Measurements from ENCODE around the gene DNAI1. TPM values are rescaled to one million over a fixed set of nuclear protein-coding genes. Genes with fewer than 3 reads are reported as not detected.
A peak's percentile ranks its signal among the peaks of the same experiment; 100 is the strongest.

DNAI1 gene
- total RNA-seq, 1 donor from 2014 or later: 0.52 TPM

- no peak overlapping the region for H2AFZ ChIP-seq (replicated peaks)
- H3F3A ChIP-seq (ENCODE audit: low read depth): peaks cover 11% of the 10 kb centered on the region
- H3K27ac Mint-ChIP-seq: no peak overlapping the region
- H3K36me3 Mint-ChIP-seq: peaks cover 24% of the 10 kb centered on the region
- no peaks in the 10 kb centered on the region for H3K9me3 Mint-ChIP-seq
- H3K4me3 Mint-ChIP-seq: peak overlapping the region; percentile 7
- H3K27ac ChIP-seq: no peak overlapping the region
- no peak for DNase-seq (ENCODE audit: low spot score)
- H3K4me1 ChIP-seq: peaks cover 30% of the 10 kb centered on the region
- no peak overlapping the region for H3K4me3 ChIP-seq
- no peak overlapping the region for H3K9ac ChIP-seq
- H3K27me3 ChIP-seq: no peaks in the 10 kb centered on the region
- no peaks in the 10 kb centered on the region for H3K79me2 ChIP-seq (ENCODE audit: low read depth)
- no peaks in the 10 kb centered on the region for H3K36me3 ChIP-seq
- H3K27me3 Mint-ChIP-seq (ENCODE audit: insufficient read depth, low read depth): peaks cover 8% of the 10 kb centered on the region
- no peaks in the 10 kb centered on the region for H4K20me1 ChIP-seq (ENCODE audit: low read depth)
- no peak overlapping the region for H3K4me2 ChIP-seq
- peaks cover 46% of the 10 kb centered on the region for H3K4me1 Mint-ChIP-seq
- TF ChIP-seq EZH2phosphoT487 (IDR thresholded peaks at IDR 0.05) (no peak), EZH2 (IDR thresholded peaks at IDR 0.05) (no peak), CTCF (IDR thresholded peaks at IDR 0.05) (no peak)
- no peaks in the 10 kb centered on the region for H3K9me3 ChIP-seq (ENCODE audit: low read depth)
Observed at GRCh38 chr9:34555936-34556525, 97.4 kb downstream of the DNAI1 start.

GRCh38 chr9:34556949-34557348 is 98.3 kb downstream of the DNAI1 start:
- Histone ChIP-seq H3K4me3 (no peak overlapping the region), H3K9ac (no peak overlapping the region), H4K20me1 (ENCODE audit: low read depth) (no peaks in the 10 kb centered on the region), H3K4me2 (no peak overlapping the region), H3K27me3 (no peaks in the 10 kb centered on the region), H2AFZ (replicated peaks) (no peak overlapping the region), H3K36me3 (no peaks in the 10 kb centered on the region), H3F3A (ENCODE audit: low read depth) (peaks cover 19% of the 10 kb centered on the region), H3K9me3 (ENCODE audit: low read depth) (no peaks in the 10 kb centered on the region), H3K4me1 (peaks cover 35% of the 10 kb centered on the region), H3K27ac (no peak overlapping the region), H3K79me2 (ENCODE audit: low read depth) (no peaks in the 10 kb centered on the region)
- H3K4me1 Mint-ChIP-seq: peaks cover 54% of the 10 kb centered on the region
- no peak for DNase-seq (ENCODE audit: low spot score)
- TF ChIP-seq EZH2 (IDR thresholded peaks at IDR 0.05) (no peak), CTCF (IDR thresholded peaks at IDR 0.05) (no peak), EZH2phosphoT487 (IDR thresholded peaks at IDR 0.05) (no peak)
- H3K36me3 Mint-ChIP-seq: peaks cover 33% of the 10 kb centered on the region
- H3K4me3 Mint-ChIP-seq: no peak overlapping the region
- no peak overlapping the region for H3K27ac Mint-ChIP-seq
- peaks cover 2% of the 10 kb centered on the region for H3K9me3 Mint-ChIP-seq
- peaks cover 8% of the 10 kb centered on the region for H3K27me3 Mint-ChIP-seq (ENCODE audit: insufficient read depth, low read depth)

- H3K4me3 ChIP-seq: no peak overlapping the region
- no peak overlapping the region for H3K4me2 ChIP-seq
- H3K36me3 ChIP-seq: no peaks in the 10 kb centered on the region
- H3K27ac ChIP-seq: no peak overlapping the region
- no peaks in the 10 kb centered on the region for H3K27me3 ChIP-seq
- Mint-ChIP-seq H3K36me3 (peaks cover 37% of the 10 kb centered on the region), H3K4me1 (peaks cover 54% of the 10 kb centered on the region), H3K4me3 (no peak overlapping the region), H3K9me3 (peaks cover 4% of the 10 kb centered on the region), H3K27ac (peak overlapping the region; percentile 14), H3K27me3 (ENCODE audit: insufficient read depth, low read depth) (peaks cover 8% of the 10 kb centered on the region)
- no peak overlapping the region for H2AFZ ChIP-seq (replicated peaks)
- H3K9me3 ChIP-seq (ENCODE audit: low read depth): no peaks in the 10 kb centered on the region
- DNase-seq (ENCODE audit: low spot score): no peak
- peaks cover 19% of the 10 kb centered on the region for H3F3A ChIP-seq (ENCODE audit: low read depth)
- no peak for TF ChIP-seq CTCF (IDR thresholded peaks at IDR 0.05)
- TF ChIP-seq EZH2 (IDR thresholded peaks at IDR 0.05): no peak
- TF ChIP-seq EZH2phosphoT487 (IDR thresholded peaks at IDR 0.05): no peak
- H3K9ac ChIP-seq: no peak overlapping the region
- no peaks in the 10 kb centered on the region for H4K20me1 ChIP-seq (ENCODE audit: low read depth)
- H3K79me2 ChIP-seq (ENCODE audit: low read depth): no peaks in the 10 kb centered on the region
- H3K4me1 ChIP-seq: peaks cover 35% of the 10 kb centered on the region
Observed at GRCh38 chr9:34557426-34558321, 99.1 kb downstream of the DNAI1 start.
